22Rv1 (cell line): Measurements from ENCODE around the gene LGALS8.

Experiments used
- H3K27ac ChIP-seq: fragments of 450-650 bp; 2 replicates; pipeline ENCODE4 v1.5.1; 2017
- CTCF ChIP-seq: fragments of 450-650 bp; IDR thresholded peaks from 2 replicates; pipeline ENCODE4 v1.5.1; 2017; ENCODE audit warnings: mild to moderate bottlenecking
- ZFX ChIP-seq: fragments of 450-650 bp; IDR thresholded peaks from 2 replicates; pipeline ENCODE4 v1.6.1; 2017; ENCODE audit warnings: antibody characterized with exemption, borderline replicate concordance

The LGALS8 gene

GRCh38 chr1:236491469-236492136 lies 32.2 kb upstream of the LGALS8 start:
- H3K27ac ChIP-seq, result no peak overlapping the region
- TF ChIP-seq CTCF (no peak), ZFX (no peak)

DNA sequence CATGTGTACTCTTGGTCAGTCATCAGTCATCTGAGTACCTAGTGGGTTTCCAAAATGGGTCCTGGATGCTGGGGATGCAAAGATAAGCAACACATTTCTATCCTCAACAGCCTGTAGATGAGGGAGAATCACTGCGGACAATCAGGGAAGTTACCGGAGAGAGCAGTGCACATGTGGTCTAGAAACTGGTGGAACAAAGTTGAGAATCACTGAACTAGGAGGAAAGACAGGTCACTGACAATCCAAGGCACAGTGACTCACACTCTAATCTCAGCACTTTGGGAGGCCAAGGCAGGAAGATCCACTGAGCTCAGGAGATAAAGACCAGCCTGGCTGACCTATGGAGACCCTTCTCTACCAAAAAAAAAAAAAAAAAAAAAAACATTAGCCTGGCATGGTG lies 31.4 kb upstream of the LGALS8 start:
- H3K27ac ChIP-seq, result no peak overlapping the region
- no peak for TF ChIP-seq ZFX

DNA sequence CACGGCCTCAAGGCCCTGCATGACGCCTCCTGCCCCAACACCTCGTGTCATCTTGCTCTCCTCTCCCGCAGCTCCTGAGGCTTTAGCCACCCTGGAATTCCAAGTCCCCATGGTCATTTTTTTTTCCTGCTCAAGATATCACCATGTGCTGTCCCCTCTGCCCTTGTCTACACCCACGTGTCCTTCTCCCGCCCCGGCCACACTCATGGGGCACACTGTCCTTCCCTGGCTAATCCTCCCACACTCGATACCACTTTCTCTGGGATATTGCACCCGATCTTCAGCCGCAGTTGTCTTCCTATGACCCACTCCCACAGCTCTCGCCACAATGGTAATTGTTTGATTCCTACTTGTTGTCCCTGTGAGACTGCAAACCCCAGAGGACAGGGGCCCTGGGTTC lies 29.7 kb upstream of the LGALS8 start:
- TF ChIP-seq CTCF (no peak), ZFX (no peak)
- H3K27ac ChIP-seq, result no peak overlapping the region

DNA sequence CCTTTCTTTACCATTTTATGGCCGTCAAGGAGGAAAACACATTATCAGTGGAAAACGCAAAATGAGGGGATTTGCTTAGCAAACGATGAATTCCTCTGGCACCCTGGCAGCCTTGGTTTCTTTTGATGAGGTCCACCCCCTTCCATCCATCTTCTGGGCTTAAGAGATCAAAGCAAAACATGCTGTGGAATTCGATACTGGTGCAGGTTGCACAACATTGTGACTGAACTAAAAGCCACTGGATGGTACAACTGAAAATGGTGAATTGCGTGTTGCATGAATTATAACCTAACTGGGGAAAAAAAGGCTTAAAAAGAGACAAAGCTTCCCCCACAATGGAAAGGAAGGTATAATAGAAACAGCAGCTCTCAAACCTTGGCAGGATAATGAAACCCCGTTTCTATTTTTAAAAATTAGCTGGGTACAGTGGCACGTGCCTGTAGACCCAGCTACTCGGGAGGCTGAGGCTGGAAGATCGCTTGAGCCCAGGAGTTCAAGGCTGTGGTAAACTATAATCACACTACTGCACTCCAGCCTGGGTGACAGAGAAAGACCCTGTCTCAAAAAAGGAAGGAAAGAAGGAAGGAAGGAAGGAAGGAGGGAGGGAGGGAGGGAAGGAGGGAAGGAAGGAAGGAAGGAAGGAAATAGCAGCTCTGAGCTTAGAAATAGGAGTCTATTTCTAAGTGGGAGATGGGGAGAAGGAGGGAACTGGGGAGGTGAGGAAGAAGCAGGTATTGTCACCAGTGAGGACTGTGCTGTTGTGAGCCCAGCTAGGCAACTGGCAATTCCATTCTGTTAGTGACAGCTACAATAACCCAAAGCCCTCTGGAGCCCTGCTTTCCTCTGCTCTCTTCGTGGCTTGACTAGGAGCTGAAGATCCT lies 29.0 kb upstream of the LGALS8 start:
- no peak for TF ChIP-seq CTCF
- no peak for TF ChIP-seq ZFX
- no peak overlapping the region for H3K27ac ChIP-seq

DNA sequence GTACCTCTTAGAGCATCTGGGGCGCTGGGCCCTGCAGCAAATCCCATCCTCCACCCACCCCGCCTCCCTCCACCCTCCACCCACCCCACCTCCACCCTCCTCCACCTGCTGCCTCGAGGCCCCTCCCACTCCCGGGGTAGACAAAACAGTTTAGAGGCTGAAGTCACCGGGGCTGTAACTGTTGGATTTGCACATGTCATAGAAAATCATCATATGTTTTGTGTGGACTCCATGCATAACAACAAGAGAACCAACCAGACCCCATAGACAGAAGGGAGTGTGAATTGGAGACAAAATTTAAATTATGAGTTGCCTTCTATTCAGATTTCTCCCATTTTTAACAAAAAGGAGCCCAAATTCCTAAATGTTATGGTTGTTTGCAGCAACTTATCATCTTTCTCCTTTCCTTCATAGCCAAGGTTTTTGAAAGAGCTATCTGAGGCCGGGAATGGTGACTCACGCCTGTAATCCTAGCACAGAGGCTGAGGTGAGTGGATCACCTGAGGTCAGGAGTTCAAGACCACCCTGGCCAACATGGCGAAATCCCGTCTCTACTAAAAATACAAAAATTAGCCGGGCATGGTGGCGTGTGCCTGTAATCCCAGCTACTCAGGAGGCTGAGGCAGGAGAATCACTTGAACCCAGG lies 28.2 kb upstream of the LGALS8 start:
- H3K27ac ChIP-seq, result no peak overlapping the region
- no peak for TF ChIP-seq CTCF
- no peak for TF ChIP-seq ZFX

- no peak overlapping the region for H3K27ac ChIP-seq
- TF ChIP-seq CTCF, result no peak
- no peak for TF ChIP-seq ZFX
These were observed 25.9 kb upstream of the LGALS8 start for GRCh38 chr1:236497908-236498307.

DNA sequence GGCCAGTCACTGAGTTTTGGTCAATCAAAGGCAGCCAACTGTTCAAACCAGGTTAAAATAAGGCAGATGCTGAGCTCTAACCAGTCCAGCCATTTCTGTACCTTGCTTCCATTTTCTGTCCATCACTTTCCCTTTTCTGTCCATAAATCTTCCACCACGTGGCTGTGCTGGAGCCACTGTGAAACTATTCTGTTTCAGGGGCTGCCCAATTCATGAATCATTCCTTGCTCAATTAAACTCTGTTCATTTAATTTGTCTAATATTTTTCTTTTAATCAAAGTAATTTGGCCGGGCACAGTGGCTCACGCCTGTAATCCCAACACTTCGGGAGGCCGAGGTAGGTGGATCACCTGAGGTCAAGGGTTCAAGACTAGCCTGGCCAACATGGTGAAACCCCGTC lies 22.7 kb upstream of the LGALS8 start:
- H3K27ac ChIP-seq, result no peak overlapping the region
- TF ChIP-seq CTCF (no peak), ZFX (no peak)
